ENCODE measurements around the gene XPO5.
A peak's percentile ranks its signal among the peaks of the same experiment; 100 is the strongest.

Gene XPO5

GRCh38 chr6:43575772-43576551 lies at the start of gene XPO5, which contains the start of gene POLH:
Gene XPO5, minus strand, starts transcription at chr6:43576038. Its CDS starts 174 bp downstream, at chr6:43575864.
Gene POLH, plus strand, starts transcription at chr6:43576185. Its CDS starts 6,135 bp downstream, at chr6:43582320.
- Mint-ChIP-seq H3K4me3 (peak within 1 kb of the TSS; percentile 98), H3K27me3 (no peaks in the 10 kb centered on the region), H3K36me3 (peaks cover 6% of the 10 kb centered on the region)

GRCh38 chr6:43625393-43625992 lies 49.7 kb upstream of the XPO5 start:
- no peaks in the 10 kb centered on the region for H3K9me3 Mint-ChIP-seq (ENCODE audit: low read depth)
- H3K36me3 Mint-ChIP-seq, result peaks cover 2% of the 10 kb centered on the region
- no peaks in the 10 kb centered on the region for H3K27me3 Mint-ChIP-seq
- H3K27ac Mint-ChIP-seq, result no peak overlapping the region
- no peak overlapping the region for H3K4me3 Mint-ChIP-seq
- H3K4me1 Mint-ChIP-seq (ENCODE audit: low read depth), result peaks cover 29% of the 10 kb centered on the region

More at GRCh38 chr6:43575772-43576551, at the start of gene XPO5, which contains the start of gene POLH:
- Mint-ChIP-seq H3K27ac (peak within 1 kb of the TSS; percentile 89), H3K4me1 (ENCODE audit: low read depth) (peaks cover 36% of the 10 kb centered on the region), H3K9me3 (ENCODE audit: low read depth) (no peaks in the 10 kb centered on the region)

- H3K9me3 Mint-ChIP-seq (ENCODE audit: low read depth), result no peaks in the 10 kb centered on the region
- H3K36me3 Mint-ChIP-seq, result peaks cover 2% of the 10 kb centered on the region
- H3K27ac Mint-ChIP-seq, result no peak overlapping the region
- no peaks in the 10 kb centered on the region for H3K27me3 Mint-ChIP-seq
- H3K4me3 Mint-ChIP-seq, result no peak overlapping the region
- peaks cover 24% of the 10 kb centered on the region for H3K4me1 Mint-ChIP-seq (ENCODE audit: low read depth)
These were observed 49.0 kb upstream of the XPO5 start for GRCh38 chr6:43624786-43625288.

- H3K4me1 Mint-ChIP-seq (ENCODE audit: low read depth), result peaks cover 21% of the 10 kb centered on the region
- no peak overlapping the region for H3K4me3 Mint-ChIP-seq
- no peak overlapping the region for H3K27ac Mint-ChIP-seq
- H3K9me3 Mint-ChIP-seq (ENCODE audit: low read depth), result no peaks in the 10 kb centered on the region
- no peaks in the 10 kb centered on the region for H3K27me3 Mint-ChIP-seq
- H3K36me3 Mint-ChIP-seq, result peaks cover 2% of the 10 kb centered on the region
These were observed 48.3 kb upstream of the XPO5 start for GRCh38 chr6:43623880-43624785.

GRCh38 chr6:43622541-43622940 lies 46.7 kb upstream of the XPO5 start:
- Mint-ChIP-seq H3K9me3 (ENCODE audit: low read depth) (no peaks in the 10 kb centered on the region), H3K36me3 (peaks cover 2% of the 10 kb centered on the region), H3K27me3 (no peaks in the 10 kb centered on the region), H3K4me3 (no peak overlapping the region), H3K4me1 (ENCODE audit: low read depth) (peaks cover 13% of the 10 kb centered on the region), H3K27ac (no peak overlapping the region)

- no peak overlapping the region for H3K27ac Mint-ChIP-seq
- H3K9me3 Mint-ChIP-seq (ENCODE audit: low read depth), result no peaks in the 10 kb centered on the region
- peaks cover 5% of the 10 kb centered on the region for H3K4me1 Mint-ChIP-seq (ENCODE audit: low read depth)
- no peaks in the 10 kb centered on the region for H3K27me3 Mint-ChIP-seq
- no peak overlapping the region for H3K4me3 Mint-ChIP-seq
- peaks cover 2% of the 10 kb centered on the region for H3K36me3 Mint-ChIP-seq
These were observed 46.0 kb upstream of the XPO5 start for GRCh38 chr6:43621836-43622180.

GRCh38 chr6:43621078-43621835 lies 45.4 kb upstream of the XPO5 start:
- no peaks in the 10 kb centered on the region for H3K4me1 Mint-ChIP-seq (ENCODE audit: low read depth)
- peaks cover 2% of the 10 kb centered on the region for H3K36me3 Mint-ChIP-seq
- no peaks in the 10 kb centered on the region for H3K27me3 Mint-ChIP-seq
- no peaks in the 10 kb centered on the region for H3K9me3 Mint-ChIP-seq (ENCODE audit: low read depth)
- no peak overlapping the region for H3K4me3 Mint-ChIP-seq
- no peak overlapping the region for H3K27ac Mint-ChIP-seq

GRCh38 chr6:43616725-43617472 lies 41.1 kb upstream of the XPO5 start:
- H3K36me3 Mint-ChIP-seq, result no peaks in the 10 kb centered on the region
- H3K9me3 Mint-ChIP-seq (ENCODE audit: low read depth), result no peaks in the 10 kb centered on the region
- no peaks in the 10 kb centered on the region for H3K27me3 Mint-ChIP-seq
- no peak overlapping the region for H3K4me3 Mint-ChIP-seq
- no peaks in the 10 kb centered on the region for H3K4me1 Mint-ChIP-seq (ENCODE audit: low read depth)
- H3K27ac Mint-ChIP-seq, result no peak overlapping the region

GRCh38 chr6:43614396-43614730 lies 38.5 kb upstream of the XPO5 start:
- Mint-ChIP-seq H3K4me3 (no peak overlapping the region), H3K27me3 (no peaks in the 10 kb centered on the region), H3K36me3 (no peaks in the 10 kb centered on the region), H3K9me3 (ENCODE audit: low read depth) (no peaks in the 10 kb centered on the region), H3K27ac (no peak overlapping the region), H3K4me1 (ENCODE audit: low read depth) (no peaks in the 10 kb centered on the region)

GRCh38 chr6:43613721-43614395 lies 38.0 kb upstream of the XPO5 start:
- no peaks in the 10 kb centered on the region for H3K4me1 Mint-ChIP-seq (ENCODE audit: low read depth)
- no peaks in the 10 kb centered on the region for H3K9me3 Mint-ChIP-seq (ENCODE audit: low read depth)
- H3K27me3 Mint-ChIP-seq, result no peaks in the 10 kb centered on the region
- no peaks in the 10 kb centered on the region for H3K36me3 Mint-ChIP-seq
- no peak overlapping the region for H3K4me3 Mint-ChIP-seq
- H3K27ac Mint-ChIP-seq, result no peak overlapping the region

- no peak overlapping the region for H3K4me3 Mint-ChIP-seq
These were observed 34.6 kb upstream of the XPO5 start for GRCh38 chr6:43610431-43610830.

GRCh38 chr6:43609402-43609801 lies 33.6 kb upstream of the XPO5 start:
- Mint-ChIP-seq H3K4me3 (no peak overlapping the region), H3K27me3 (no peaks in the 10 kb centered on the region), H3K36me3 (peaks cover 3% of the 10 kb centered on the region), H3K4me1 (ENCODE audit: low read depth) (peaks cover 1% of the 10 kb centered on the region), H3K27ac (no peak overlapping the region), H3K9me3 (ENCODE audit: low read depth) (no peaks in the 10 kb centered on the region)

More at GRCh38 chr6:43610431-43610830, 34.6 kb upstream of the XPO5 start:
- Mint-ChIP-seq H3K27me3 (no peaks in the 10 kb centered on the region), H3K27ac (no peak overlapping the region), H3K4me1 (ENCODE audit: low read depth) (peaks cover 1% of the 10 kb centered on the region), H3K36me3 (no peaks in the 10 kb centered on the region), H3K9me3 (ENCODE audit: low read depth) (no peaks in the 10 kb centered on the region)

- H3K9me3 Mint-ChIP-seq (ENCODE audit: low read depth), result no peaks in the 10 kb centered on the region
- no peaks in the 10 kb centered on the region for H3K27me3 Mint-ChIP-seq
- H3K27ac Mint-ChIP-seq, result no peak overlapping the region
- H3K4me3 Mint-ChIP-seq, result no peak overlapping the region
- H3K4me1 Mint-ChIP-seq (ENCODE audit: low read depth), result peaks cover 1% of the 10 kb centered on the region
- peaks cover 3% of the 10 kb centered on the region for H3K36me3 Mint-ChIP-seq
These were observed 33.0 kb upstream of the XPO5 start for GRCh38 chr6:43608807-43609206.

Measured in activated naive CD8-positive, alpha-beta T cell (primary cell).